ENCODE data around the gene INPP5D.
"Not testable (repeated sequence)": the region's sequence is repeated elsewhere in the genome, so short reads cannot be mapped to it uniquely, and the experiment has no call there.

Gene INPP5D

DNA sequence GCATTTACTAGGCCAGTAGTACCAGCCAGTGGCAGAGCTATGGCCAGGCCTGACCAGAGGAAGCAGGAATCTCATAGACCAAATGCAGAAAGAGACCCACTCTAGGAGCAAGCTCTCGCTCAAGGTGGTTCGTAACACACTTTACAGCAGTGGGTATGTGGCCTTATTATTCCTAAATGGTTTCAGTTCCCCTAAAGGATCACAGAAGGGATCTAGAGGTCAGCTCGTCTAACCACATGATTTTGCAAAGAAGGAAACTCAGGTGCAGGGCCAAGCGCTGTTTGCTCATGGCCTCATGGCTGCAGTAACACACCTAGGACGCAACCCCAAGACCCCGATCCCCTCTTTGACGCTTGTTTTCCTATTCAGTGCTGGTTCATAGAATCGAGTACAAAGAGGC lies 125.8 kb downstream of the INPP5D start:
- DNase-seq, result no peak

- no peak for DNase-seq
These were observed 126.7 kb downstream of the INPP5D start for GRCh38 chr2:233186851-233187250.

DNA sequence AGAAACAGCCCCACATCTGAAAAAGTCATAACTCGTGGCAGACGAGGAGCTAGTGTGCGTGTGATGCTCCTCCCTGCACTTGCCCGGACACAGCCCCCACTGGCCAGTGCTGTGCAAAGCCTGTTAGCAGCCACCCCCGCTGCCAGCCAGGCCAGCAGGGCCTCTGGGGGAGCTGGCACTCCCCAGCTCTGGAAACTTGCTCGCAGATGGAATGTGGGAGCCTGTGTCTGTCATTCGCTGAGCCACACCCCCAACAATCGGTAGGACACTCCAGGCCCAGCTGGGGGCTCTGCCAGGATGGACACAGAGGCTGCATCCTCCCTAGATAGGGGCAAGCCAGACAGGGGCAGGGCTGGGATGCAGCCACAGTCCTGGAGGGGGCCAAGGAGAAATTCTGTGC lies 128.9 kb downstream of the INPP5D start:
- no peak for DNase-seq

GRCh38 chr2:233191016-233191415 lies 130.9 kb downstream of the INPP5D start:
- not testable (repeated sequence) for DNase-seq

DNA sequence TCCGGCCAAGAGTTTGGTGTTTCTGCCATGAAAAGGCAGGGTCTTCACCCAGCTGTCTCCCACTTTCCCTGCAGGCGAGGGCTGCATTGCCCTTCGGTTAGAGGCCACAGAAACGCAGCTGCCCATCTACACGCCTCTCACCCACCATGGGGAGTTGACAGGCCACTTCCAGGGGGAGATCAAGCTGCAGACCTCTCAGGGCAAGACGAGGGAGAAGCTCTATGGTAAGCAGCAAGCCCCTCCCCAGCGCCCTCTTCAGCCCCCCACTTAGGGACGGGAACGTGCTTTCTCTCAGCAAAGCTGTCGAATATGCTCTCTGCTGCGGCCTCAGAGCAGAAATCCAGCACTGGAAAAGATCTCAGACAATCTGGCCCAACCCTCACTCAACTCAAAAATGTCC lies 133.6 kb downstream of the INPP5D start:
- DNase-seq, result no peak

DNA sequence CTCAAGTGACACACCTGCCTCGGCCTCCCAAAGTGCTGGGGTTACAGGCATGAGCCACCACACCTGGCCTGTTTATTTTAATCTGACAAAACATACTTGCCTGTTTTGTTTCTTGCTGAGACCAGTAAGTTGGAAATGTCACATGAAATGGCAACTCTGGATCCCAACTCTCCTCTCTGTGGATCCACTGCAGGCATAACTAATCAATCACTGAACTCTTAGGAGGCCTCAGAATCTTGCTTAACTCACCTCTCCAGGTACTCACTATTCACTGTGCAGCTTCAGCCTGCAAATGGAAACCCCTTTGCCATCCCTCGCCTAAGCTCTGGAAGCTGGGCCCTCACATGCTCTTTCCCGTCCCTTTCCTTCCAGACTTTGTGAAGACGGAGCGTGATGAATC lies 134.9 kb downstream of the INPP5D start:
- DNase-seq, result no peak

DNA sequence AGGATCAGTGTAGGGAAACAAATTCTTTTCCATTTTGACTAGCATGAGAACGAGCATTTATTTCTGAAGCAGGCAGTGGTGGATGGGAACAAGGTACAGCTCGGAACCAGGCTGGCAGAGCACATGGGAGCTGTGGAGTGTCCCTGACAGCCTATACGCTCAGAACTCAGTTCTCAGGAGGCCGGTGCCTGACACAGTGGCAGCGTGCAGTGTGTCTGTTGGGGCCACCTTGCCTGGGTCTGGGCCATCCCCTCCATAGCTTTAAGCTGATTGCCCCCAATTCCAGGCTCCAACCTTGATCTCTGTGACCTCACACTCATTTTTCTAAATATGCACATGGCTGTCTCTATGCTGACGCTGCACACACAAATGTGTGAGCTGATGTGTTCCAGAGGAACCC lies 136.9 kb downstream of the INPP5D start:
- DNase-seq, result no peak

DNA sequence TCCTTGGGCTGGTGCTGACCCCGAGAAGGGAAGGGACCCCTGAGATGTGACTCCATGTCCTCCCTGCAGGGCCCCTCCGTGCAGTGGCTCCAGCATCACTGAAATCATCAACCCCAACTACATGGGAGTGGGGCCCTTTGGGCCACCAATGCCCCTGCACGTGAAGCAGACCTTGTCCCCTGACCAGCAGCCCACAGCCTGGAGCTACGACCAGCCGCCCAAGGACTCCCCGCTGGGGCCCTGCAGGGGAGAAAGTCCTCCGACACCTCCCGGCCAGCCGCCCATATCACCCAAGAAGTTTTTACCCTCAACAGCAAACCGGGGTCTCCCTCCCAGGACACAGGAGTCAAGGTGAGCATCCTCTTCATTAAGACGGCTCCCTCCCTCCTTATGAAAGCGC lies 137.9 kb downstream of the INPP5D start:
- DNase-seq, result no peak

DNA sequence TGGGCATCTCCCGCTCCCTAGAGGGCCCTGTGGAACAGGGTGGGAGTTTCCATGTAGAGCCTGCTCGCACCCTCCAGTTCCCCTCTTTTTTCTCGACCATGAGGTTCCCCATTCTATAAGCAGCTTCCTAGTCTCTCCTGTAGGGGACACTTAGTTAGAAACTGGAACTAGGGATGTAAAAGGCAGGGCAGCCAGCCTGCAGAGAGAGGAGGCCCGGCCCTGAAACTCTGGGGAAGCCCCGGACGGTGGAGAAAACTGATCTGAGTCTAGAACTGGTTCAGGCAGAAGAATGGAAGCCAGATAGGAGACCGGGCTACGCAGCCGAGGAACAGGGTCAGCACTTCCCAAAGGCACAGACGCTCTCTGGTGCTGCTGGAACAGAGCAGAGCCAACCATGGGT lies 139.7 kb downstream of the INPP5D start:
- no peak for DNase-seq

DNA sequence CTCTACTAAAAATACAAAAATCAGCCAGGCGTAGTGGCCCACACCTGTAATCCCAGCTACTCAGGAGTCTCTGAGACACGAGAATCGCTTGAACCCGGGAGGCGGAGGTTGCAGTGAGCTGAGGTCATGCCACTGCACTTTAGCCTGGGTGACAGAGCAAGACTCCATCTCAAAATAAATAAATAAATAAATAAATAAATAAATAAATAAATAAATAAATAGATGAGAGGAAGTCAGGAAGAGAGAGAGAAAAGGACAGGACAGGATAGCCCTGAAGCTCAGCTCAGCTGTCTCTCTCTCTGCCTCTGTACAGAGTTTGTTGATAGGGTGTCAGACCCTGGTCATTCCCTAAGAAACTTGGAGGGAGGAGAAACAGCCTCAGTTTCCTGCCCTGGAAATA lies 140.6 kb downstream of the INPP5D start:
- not testable (repeated sequence) for DNase-seq

- DNase-seq, result no peak
These were observed 141.3 kb downstream of the INPP5D start for GRCh38 chr2:233201258-233202013.

- DNase-seq, result no peak
These were observed 142.4 kb downstream of the INPP5D start for GRCh38 chr2:233202531-233202944.

DNA sequence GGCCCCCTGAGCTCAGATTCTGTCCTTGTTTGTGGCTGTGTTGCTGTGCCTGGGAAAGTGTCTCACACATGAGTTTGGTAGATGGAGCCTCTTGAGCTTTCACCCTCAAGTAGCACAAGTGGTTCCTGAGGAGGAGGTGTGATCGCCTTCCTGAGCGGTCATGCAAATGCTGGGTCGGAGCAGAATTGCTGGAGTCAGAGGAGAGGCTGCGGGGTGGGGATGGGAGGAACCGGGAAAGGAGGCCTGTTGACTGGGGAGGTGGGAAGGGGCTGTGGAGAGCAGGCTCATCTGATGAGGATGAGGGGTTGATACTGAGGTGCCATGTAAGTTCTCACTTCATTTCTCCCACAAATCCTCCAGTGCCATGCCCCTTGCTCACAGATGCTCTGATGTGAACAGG lies 142.9 kb downstream of the INPP5D start:
- no peak for DNase-seq

GRCh38 chr2:233204286-233204936 lies 144.3 kb downstream of the INPP5D start:
- no peak for DNase-seq

DNA sequence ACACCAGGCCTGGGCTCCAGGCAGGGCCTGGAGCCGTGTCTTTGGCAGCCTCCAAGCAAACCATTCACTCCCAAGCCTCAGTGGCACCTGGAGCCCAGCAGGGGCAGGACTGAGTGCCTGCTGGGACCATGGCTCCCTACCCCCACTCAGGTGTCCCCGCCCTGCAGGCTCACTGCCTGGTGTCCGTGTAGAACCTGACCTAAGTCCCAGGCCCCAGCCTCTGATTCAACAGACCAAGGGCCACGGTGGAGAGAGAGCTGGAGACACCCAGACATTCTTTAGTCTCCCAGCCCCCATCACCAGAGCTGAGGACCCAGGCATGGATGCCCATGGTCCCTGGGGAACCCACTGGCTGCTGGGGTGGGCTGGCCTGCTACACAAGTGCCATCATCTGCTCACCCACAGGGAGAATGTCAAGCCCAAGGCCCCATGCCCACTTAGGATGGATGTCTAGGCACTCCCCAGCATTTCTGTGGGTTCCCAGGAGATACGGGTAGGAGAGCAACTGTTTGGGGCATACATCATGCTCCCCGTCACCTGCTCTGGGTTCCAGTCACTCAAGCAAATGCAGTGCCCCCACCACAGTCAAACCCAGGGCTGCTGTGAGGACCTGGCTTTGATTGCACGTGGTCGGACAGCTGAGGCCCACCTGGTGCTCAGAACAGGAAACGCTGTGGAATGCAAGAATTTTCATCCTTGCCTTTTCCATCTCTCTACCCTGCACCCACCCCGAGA lies 148.4 kb downstream of the INPP5D start:
- no peak for DNase-seq

GRCh38 chr2:233209117-233209532 lies 149.0 kb downstream of the INPP5D start:
- DNase-seq, result no peak

DNA sequence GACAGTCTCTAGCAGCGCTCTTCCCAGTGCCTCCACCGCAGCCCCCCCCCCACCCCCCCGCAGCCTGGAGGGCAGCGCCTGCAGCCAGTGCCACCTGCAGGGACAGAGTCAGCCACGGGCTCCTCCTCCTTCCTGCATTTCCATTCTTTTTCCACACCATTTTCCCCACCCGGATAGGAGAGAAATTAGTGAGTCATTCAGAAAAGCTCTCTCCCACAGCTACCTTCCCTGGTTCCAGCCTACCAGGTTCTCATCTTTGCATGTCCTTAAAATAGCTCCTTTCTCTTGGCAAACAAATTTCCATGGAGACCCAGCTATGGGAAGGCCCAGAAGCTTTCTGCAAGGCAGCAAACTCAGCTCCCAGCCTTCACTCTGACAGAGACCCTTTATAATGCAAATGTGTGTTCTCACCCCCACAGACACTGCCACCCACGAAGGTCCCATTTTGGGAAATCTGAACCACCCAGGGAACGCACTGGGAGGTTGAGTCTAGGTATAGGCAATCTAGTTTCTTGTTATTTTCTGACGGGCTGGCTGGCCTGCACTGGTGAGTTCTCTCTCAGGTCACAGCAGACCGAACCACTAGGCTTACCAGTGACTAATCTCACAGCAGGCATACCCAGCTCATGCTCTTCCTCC lies 149.5 kb downstream of the INPP5D start:
- DNase-seq, result no peak

DNA sequence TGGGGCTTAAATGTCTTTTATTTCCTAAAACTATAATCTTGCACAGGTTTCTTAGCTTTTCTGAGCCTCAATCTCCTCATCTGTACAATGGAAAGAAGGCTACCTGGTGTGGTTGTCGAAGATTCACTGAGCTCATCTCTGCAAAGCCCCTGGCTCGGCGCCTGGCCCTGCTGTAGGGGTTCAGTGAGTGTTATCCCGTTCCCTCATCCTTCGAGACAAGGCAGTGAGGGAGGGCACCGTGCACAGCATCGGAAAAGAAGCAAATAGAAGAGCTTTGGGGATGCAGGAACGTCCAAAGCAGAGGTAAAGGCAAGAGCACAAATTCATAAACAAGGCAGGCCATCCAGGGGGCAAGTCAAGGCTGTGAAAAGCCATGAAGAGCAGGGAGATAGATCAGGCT lies 150.1 kb downstream of the INPP5D start:
- DNase-seq, result no peak

DNA sequence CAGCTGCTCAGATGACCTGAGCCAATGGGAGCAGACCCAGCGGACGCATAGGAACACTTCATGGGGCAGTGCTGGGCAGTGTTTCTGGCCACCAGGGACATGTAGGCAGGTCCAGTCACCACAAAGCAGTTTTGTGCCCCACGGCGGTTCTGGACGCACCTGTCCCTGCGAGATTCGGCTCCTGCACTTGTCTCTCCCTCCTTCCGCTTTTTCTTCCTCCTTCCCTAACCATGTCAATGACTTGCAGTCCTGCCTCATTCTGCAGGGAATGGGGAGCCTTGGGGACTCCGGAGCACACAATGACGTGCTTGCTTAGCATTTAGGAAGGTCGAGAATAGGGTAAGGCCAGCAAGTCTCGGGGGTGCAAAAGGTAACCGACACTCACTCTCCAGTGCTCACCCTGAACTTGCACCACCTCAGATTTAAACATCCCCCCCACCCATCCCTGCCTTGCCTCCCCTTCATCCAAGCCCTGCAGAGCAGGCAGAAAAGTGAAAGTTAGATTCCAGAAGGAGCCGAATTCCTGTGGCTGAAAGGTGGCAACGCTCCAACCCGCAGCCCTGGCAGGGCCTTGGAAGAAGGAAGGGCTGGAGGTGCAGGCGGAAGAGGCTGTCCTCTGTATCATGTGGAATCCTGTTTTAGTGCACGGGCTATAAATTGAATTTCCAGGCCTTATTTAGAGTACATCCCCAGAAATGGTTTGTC lies 150.9 kb downstream of the INPP5D start:
- DNase-seq, result no peak

- DNase-seq, result no peak
These were observed 151.4 kb downstream of the INPP5D start for GRCh38 chr2:233211548-233211895.

GRCh38 chr2:233213011-233213410 lies 152.9 kb downstream of the INPP5D start:
- DNase-seq, result no peak

DNA sequence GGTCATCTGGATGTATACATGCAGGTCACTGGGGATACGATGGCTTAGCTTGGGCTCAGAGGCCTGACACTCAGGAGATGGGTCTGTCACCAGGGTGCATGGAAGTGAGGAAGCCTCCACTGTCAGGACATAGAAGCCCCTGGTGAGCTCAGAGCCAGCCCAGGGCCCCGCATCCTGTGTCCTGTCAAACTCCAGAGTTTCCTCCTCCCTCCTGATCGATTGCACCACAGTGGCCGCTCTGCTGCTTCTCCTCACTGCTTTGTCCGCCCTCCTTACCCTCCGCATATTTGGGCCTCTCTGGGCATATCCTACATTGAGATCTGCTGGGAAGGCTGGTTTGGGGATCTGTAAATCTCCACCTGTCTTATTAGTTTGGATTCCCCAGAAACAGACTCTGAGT lies 153.8 kb downstream of the INPP5D start:
- DNase-seq, result no peak

DNA sequence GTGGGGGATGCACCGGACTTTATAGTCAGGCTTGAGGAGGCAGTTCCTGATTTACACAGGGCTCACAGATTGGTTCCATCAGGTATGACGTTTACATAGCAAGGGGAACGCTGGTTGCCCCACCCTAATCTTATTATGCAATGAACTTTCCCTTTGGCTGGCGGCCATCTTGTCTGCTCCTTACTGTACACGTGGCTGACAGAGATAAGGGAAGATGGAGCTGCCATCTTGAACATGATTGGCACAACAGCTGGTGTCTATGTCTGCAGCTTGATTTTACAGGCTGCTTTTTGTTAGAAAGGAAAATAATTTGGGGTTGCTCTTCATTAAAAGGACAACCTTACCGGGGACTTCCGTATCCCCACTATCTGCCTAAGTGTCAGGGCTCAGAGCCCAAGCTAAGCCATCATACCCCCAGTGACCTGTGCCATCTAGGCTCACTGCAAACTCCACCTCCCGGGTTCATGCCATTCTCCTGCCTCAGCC lies 157.8 kb downstream of the INPP5D start:
- DNase-seq, result peak; percentile 19

All from CD4-positive, alpha-beta T cell treated with Interferon gamma for 1 hour (primary cell).